Kidney glomerular epithelial cell (primary cell): Measurements from ENCODE around the gene GCH1.
"Not testable (repeated sequence)": the region's sequence is repeated elsewhere in the genome, so short reads cannot be mapped to it uniquely, and the experiment has no call there.

Experiments
- DNase-seq: peaks from one replicate; lab custom pipeline; 2025; lab: John Stamatoyannopoulos, UW

GCH1 gene

DNA sequence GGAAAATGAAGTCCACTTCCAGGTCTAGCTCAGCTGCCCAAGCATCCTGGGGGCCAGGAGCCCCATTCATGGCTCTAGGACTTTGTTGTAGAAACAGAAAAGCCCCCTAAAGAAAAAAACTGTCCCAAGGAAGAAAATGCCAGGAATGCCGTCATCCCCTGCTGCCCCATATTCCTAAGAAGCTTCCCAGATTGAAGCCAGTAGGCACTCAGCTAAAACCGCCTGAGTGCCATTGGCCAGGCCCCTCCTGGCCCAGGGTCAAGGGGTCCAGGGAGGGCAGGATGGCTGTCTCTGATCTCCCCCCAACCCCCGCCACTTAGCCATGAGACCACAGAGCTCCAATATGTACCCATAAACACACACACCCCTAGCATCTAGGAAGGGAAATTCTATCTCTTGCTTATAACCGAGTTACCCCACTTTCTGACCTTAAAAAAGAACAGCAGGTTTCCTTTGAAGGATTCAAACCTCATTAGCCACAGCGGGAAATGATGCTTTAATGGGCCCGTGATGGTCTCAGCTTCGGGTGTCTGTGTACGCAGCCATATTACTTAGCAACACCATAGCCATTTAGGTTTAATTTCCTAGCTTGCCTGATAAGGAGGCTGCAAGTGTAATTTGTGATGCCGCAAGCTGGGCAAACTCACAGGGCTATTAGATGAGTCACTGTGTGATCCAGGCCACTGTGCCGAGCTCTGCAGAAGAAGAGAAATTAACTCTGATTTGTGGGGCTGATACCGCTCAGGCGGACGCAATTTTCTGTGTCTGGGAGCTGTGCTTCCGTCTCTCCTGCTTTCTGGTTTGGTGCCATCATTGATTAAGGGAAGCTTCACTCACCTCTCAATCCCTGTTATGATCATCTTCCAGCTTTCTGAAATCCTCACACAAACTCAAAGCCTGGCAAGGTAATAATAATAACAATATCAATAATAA is 84.2 kb downstream of the GCH1 start:
- peak; percentile 22 for DNase-seq

DNA sequence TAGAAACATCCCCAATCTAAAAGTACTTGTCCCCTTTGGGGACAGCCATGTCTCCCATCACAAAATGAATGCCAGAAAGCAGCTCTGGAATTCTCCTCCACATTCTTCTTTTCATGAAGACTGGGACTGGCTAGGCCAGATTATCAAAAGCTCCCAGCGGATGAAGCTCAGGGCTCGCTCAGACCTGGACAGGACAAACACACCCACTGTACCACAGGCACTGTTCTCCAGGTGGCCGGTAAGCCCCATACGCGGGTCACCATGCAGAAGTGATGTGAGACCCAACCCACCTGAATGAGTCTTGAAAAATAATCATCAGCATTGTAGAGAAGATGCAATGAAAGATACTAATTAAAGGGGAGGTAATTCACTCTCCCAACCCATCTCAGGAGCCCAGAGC is 85.1 kb downstream of the GCH1 start:
- no peak for DNase-seq

DNA sequence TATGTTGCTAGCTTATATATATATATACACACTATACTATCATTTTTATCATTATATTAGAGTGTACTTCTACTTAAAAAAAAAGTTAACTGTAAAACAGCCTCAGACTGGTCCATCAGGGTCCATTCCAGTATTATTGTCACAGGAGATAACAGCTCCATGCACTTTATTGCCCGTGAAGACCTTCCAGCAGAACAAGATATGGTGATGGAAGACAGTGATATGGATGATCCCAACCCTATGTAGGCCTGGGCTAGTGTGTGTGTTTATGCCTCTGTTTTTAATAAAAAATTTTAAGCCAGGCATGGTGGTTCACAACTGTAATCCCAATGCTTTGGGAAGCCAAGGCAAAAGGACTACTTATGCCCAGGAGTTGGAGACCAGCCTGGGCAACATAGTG is 86.2 kb downstream of the GCH1 start:
- no peak for DNase-seq

- DNase-seq = no peak
Measured at GRCh38 chr14:54815515-54815914, 87.1 kb downstream of the GCH1 start.

GRCh38 chr14:54815016-54815415 is 87.6 kb downstream of the GCH1 start:
- DNase-seq = no peak

DNA sequence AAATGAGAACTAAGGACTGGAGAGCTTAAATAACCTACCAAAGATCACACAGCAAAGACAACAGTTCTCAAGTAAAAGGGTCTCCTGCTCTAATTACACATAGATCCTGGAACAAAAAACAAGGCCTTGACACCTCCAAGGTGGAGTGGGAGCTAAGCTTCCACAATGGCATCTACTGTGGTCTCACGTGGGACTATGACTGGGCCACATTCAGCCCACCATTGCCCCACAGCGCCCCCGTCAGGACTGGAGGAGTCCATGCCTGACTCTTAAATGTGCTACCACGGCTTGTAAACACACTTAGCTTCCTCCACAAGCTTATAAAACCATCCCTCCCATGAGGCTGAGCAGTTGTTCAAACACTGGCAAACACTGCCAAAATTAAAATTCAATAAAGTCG is 88.5 kb downstream of the GCH1 start:
- no peak for DNase-seq

DNA sequence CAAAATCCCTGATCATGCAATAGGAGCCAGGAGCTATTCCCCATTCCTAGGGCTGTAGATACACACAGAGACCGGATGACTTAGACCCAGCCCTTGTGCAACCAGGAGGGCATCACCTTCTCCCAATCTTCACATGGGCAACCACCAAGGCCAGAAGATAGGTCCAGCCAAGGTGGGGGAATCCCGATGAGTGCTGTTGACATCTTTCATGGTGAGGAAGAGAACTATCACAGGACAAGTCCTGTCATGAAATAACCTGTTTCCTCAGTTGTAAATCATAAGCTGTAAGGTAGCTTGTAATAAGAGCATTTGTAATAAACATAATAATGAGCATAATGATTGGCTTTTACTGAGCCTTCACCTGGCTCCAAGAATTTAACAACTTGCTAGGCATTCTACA is 89.5 kb downstream of the GCH1 start:
- DNase-seq = no peak

DNA sequence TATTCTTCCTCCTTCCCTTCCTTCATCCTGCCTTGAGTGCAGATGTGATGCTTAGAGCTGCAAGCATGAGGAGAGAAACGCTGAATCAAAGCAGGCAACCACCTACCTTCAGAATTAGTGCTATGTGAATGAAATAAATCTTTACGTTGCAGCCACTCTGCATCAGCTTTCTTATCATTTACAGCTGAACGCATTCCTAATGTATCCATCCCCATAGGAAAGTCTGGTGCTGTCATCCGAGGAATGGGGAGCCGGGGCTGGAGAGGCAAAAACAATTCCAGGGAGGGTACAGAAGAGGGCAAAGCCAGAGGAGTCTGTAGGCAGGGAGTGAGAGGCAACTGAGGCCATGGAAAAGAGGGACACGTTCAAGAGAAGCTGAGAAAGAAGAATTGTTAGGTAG is 90.0 kb downstream of the GCH1 start:
- no peak for DNase-seq

GRCh38 chr14:54809767-54810166 is 92.9 kb downstream of the GCH1 start:
- DNase-seq = no peak

- no peak for DNase-seq
Measured at GRCh38 chr14:54808326-54809161, 94.1 kb downstream of the GCH1 start.

DNA sequence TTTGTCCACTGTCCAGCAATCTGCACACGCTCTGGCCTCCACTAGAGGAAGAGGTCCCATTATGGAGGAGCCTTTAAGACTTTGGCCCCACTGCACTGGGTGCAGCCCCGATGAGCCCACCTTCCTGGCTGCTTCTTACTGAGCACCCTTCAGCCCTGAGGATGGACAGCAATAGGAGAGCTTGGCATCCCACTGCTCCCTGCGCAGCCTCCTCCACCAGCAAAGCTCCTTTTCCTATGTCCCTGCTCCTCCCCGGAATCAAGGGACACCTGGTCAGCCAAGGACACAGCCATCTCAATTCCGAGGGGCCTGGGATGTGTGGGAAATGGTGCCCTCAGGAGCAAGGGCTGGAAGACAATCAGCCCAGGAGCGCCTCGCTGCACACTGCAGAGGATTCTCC is 94.7 kb downstream of the GCH1 start:
- no peak for DNase-seq

DNA sequence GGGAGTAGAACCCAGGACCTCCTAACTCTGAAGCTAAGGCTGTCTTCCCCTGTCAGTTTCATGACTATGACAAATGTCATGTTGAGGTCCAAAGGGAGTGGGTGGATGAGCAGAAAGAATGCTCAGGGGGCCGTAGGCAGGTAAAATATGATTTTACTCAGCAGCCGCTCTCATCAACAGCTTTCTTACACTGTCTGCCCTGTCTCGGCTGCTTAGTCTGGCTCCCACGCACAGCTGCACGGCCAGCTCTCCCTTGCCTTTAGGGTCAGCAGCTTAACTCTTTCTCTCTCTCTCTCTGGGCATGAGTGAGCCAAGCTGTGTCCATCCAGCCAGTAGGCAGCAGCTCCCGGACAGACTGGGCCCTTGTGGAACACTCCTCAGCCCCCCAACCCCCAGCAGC is 95.2 kb downstream of the GCH1 start:
- DNase-seq = peak; percentile 26

- no peak for DNase-seq
Measured at GRCh38 chr14:54806616-54807015, 96.0 kb downstream of the GCH1 start.

- DNase-seq = peak; percentile 18
Measured at GRCh38 chr14:54805445-54806322, 96.9 kb downstream of the GCH1 start.

DNA sequence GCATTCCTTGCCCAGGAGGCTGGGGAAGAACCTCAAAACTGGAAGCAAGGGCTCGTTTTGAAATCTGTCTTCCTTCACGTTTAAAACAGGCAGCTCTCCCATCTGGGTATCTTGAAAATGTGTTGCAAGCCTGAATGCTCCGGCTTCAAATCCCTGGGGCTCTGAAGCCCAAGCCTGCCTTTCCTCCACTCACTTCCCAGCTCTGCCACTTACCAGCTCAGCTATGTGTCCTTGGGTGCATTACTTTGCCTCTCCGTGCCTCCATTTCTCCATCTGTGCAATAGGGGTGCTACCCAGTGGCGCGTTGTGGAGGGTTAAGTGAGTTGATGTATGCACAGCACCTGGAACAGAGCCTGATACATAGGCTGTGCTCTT is 97.6 kb downstream of the GCH1 start:
- DNase-seq = no peak

- no peak for DNase-seq
Measured at GRCh38 chr14:54804538-54805041, 98.0 kb downstream of the GCH1 start.

GRCh38 chr14:54803926-54804537 is 98.6 kb downstream of the GCH1 start:
- no peak for DNase-seq

DNA sequence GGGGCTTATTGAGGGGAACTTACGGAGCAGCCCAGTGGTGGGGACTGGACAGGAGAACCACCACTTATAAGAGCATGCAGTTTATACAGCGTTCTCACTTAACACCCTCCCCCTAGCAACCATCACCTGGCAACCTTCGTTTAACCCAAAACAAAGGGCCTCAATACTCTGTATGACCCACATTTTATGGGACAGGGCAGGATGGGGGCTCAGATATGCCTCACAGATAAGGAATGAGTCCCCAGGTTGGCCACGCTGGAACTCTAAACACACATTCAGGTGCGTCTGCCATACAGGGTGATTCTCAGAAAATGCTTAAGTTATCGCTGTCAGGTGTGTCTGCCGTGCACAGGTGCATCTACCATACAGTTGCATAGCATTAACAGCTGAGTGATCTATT is 99.2 kb downstream of the GCH1 start:
- no peak for DNase-seq

DNA sequence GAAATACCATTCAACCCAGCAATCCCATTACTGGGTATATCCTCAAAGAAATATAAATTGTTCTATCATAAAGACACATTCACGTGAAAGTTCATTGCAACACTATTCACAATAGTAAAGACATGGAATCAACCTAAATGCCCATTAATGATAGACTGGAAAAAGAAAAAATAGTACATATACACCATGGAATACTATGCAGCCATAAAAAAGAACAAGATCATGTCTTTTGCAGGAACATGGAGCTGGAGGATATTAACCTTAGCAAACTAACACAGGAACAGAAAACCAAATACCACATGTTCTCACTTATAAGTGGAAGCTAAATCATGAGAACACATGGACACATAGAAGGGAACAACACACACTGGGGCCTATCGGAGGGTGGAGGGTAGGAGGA is 101.1 kb downstream of the GCH1 start:
- DNase-seq = not testable (repeated sequence)

DNA sequence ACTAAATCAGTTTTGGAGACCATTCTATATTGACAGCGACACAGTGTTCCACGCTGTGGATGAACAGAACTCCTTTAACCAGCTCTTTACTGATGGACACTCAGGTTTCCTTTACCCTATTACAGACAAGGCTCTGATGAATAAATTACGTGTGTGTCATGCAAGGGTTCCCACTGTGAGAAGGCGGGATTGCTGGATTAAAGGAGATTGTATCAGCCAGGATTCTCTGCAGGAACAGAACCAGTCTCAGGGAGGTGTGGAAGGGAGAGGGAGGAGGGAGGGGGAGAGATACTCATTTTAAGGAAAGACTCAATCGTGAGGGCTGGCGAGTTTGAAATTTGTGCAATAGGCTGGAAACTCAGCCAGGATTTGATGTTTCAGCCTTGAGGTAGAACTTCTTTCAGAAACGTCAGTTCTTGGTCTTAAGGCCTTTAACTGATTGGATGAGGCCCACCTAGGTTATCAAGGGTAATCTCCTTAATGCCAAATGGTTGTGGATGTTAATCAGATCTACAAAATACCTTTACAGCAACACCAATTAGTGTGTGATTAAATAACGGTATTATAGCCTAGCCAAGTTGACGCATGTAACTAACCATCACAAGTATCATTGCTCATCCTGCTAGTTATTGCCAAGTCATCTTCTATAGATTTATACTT is 104.0 kb downstream of the GCH1 start:
- DNase-seq = no peak

GRCh38 chr14:54797986-54798385 is 104.6 kb downstream of the GCH1 start:
- no peak for DNase-seq
